GM21515 (cell line): Measurements from ENCODE around the gene CDK16.

Experiments
- ATAC-seq: cut with Tn5 transposase; IDR thresholded peaks from one replicate; pipeline ENCODE4 v1.9.1; 2021; ENCODE audit not compliant: unreplicated experiment

CDK16 gene

DNA sequence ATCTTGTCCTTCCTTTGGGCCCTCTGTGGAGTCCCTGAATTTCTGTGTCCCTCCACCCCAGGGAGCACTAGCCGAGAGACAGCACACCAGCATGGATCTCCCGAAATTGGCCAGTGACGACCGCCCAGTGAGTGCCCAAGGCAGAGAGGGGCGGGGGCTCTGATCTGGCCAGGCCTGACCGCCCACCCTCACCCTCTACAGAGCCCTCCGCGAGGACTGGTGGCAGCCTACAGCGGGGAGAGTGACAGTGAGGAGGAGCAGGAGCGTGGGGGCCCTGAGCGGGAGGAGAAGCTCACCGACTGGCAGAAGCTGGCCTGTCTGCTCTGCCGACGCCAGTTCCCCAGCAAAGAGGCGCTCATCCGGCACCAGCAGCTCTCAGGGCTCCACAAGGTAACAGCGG lies 33.2 kb upstream of the CDK16 start:
- no peak for ATAC-seq

- no peak for ATAC-seq
Observed at GRCh38 chrX:47186096-47186740, 32.3 kb upstream of the CDK16 start.

DNA sequence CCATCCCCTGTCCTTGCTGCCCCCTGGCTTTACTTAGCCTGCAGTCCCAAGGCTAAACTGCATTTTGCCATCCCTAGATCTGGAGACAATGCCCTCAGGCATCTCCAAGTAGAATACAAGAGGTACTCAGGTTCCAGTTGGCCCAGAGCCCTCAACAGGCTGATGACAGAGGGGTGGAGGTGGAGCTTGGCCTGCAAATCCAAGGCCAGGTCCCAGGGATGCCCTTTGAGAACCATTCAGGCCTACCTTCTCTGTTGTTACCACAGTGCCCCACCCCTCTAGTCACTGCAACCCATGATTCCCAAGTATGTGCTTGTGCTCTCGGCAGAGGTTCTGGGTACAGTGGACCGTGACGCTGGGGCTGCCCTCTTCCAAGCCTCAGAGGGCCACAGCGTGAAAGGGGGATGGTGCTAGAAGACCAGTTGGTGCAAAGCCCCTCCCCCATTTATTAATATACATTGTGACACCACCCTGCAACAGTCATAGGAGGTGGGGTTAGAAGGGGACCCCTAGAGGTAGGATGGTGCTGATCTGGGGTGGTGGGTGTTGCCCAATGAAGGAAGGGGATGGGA lies 31.3 kb upstream of the CDK16 start:
- ATAC-seq: no peak

DNA sequence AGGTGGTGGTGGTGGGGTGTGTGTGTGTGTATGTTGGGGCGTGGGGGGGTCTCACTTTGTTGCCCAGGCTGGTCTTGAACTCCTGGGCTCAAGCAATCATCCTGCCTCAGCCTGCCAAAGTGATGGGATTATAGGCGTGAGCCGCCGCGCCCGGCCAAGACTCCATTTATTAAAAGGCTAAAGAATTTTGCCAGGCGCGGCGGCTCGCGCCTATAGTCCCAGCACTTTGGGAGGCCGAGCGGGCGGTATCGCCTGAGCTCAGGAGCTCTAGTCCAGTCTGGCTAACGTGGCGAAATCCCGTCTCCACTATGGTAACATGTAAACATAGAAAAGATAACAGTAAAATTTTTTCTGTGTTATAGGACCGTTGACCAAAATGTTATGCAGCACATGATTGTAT lies 28.6 kb upstream of the CDK16 start:
- ATAC-seq: no peak

GRCh38 chrX:47190445-47191269 lies 27.8 kb upstream of the CDK16 start:
- ATAC-seq: peak; percentile 55

GRCh38 chrX:47191331-47191730 lies 27.1 kb upstream of the CDK16 start:
- ATAC-seq: peak; percentile 31

DNA sequence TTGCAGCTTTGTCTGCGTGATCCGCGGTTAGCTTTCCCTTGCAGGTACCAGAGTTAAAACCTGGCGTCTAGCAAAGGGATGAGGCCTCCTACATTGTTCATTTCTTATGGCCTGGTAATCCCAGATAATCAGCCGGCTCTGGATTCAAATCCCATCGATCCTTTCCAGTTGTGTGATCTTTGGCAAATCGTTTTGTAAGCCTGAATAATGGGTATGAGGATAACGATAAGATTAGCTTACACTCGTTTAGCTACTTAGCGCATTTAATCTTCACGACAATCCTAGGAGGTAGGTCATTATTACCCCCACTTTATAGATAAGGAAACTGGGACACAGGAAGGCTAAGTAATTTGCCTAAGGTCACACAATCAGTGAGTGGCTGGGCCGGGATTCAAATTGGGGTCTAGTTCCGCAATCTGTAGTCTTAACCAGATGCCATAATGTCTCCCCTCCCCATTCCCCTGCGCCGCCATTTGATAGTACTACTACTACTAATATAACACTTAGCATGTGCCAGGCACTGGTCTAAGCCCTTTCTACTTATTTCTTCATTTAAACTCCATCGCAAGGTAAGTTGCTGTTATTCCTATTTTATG lies 26.6 kb upstream of the CDK16 start:
- ATAC-seq: no peak

DNA sequence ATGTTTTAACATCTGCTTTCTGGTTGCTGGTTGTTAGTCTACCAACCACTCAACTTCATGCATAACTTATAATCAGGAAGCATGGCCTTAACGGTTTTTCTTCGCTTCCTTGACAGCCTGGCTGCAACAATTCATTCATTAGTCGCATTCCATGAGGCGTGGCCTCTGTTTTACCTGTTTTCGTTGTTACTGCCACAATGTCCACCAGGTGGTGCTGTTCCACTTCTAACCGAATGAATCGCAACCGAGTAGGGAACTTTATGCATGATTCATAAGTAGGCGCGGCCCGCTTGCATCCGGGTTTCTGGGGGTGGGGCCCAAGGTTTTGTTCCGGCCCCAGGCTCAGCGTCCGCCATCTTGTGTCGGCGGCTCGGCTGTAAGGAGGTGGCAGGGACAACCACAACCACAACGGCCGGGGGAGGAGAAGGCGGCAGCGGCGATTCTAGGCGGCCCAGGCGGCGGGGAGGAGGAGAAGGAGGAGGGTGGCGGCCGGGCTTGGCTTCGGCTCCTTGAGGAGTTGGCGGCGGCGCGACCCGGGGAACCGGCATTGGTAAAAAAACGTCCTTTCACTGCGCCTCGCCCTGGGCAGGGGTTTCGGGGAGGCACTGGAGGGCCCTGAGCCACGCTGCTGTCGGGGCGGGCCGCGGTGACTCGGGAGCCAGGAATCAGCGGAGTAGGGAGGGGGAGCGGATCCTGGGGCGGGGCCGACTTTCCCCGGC lies 24.8 kb upstream of the CDK16 start, which contains the start of gene UBA1:
Gene UBA1, plus strand, starts transcription at position 355 of the 719 bp plus-strand sequence. CDS start 4,974 bp downstream, outside the sequence.
- peak; percentile 51 for ATAC-seq

DNA sequence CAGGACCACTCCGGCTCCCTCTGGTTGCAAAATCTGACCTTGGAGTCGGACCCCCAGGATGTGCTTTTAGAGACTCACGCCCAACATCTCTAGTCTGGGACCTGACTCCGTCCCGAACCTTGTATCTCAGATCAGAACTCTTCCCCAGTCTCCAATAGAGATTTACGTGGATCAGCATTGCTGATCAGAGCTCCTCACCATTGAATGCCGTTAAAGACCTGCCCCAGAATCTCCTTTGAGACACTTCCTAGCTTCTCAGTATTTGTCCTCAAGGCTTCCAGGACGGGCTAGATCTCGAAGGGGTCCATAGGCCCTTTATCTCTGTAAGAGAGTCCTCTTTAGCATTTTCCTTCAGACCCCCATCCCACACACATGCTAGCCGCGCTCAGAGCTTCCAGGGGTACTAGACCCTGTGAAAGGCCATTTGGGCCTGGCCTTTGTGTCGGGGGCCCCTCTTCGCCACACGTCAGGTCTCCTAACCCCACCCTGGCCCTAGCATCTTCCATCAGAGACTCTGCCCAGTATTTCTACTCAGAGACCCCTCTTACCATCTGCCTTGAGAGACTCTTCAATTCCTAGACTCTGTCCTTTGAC lies 24.2 kb upstream of the CDK16 start:
- ATAC-seq: no peak

- no peak for ATAC-seq
Observed at GRCh38 chrX:47196098-47196497, 22.4 kb upstream of the CDK16 start.

DNA sequence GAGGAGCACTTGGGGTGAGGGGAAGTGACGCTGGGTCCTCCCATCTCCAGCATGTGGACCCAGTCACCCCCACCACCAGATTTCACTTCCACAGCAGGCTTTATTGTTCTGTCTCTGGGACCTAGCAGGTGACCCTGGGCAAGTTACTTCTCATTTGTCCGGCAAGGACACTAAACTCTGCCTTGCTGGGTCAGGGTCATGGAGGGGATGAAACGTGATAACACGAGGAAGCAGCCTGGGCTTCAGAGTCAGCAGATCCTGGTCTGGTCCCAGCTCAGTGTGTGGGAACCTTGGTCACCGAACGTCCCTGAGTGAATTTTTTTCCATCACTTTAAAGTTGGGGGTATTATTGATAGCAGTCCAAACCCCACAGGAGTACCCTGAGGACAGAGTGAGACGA lies 21.0 kb upstream of the CDK16 start:
- no peak for ATAC-seq

- no peak for ATAC-seq
Observed at GRCh38 chrX:47198026-47198686, 20.3 kb upstream of the CDK16 start.

DNA sequence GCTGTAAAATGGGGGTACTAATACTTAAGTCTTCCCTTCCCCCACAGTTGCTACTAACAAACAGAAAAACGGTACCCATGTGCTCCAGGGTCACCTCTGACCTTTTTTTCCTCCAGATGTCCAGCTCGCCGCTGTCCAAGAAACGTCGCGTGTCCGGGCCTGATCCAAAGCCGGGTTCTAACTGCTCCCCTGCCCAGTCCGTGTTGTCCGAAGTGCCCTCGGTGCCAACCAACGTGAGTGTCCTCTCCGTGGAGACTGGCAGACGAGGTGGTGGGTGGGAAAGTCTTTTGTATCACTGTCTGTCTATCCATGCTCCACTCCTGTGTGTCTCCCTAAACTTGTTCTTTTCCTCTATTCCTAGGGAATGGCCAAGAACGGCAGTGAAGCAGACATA lies 19.8 kb upstream of the CDK16 start:
- ATAC-seq: no peak

- no peak for ATAC-seq
Observed at GRCh38 chrX:47199286-47199685, 19.2 kb upstream of the CDK16 start.

DNA sequence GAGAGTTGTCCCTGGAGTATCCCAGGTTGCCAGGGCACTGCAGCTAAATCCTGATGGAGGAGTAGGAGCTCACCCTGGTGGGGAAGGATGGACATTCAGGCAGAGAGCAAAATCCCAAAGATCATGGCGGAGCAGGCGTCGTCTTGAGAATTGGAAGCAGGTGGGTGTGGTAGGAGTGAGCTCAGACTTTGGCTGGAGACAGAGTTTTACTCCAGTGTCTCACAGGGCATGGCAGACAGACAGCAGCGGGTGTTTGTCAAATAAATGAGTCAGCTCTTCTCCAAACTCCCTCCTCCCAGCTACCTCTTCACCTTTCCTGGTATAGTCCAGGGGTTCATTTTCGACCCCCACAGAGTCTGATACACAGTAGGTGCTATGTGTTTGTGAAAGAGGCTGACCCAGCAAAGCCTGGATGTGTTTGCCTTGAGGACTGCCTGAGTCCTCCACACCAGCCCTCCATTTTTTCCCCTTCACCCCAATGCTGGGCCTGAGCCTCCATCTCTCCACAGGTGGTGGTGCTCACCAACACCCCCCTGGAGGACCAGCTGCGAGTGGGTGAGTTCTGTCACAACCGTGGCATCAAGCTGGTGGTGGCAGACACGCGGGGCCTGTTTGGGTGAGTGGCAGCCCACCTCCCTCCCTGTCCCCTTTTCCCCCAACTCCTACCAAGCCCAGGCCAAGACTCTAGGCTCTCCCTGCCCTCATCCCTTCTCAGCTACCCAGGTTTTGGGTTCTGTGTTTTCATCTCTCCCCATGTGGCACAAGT lies 17.9 kb upstream of the CDK16 start:
- no peak for ATAC-seq

- ATAC-seq: no peak
Observed at GRCh38 chrX:47201345-47201944, 17.0 kb upstream of the CDK16 start.

DNA sequence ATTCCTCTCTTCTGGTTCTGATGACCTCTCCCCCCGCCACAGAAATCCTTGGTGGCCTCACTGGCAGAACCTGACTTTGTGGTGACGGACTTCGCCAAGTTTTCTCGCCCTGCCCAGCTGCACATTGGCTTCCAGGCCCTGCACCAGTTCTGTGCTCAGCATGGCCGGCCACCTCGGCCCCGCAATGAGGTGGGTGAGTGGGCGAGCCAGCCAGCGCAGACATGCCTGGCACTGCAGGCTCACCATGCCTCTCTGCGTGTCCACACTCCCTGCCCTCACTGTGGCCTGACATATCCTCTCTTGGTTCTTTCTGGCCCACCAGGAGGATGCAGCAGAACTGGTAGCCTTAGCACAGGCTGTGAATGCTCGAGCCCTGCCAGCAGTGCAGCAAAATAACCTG lies 16.2 kb upstream of the CDK16 start:
- ATAC-seq: no peak

DNA sequence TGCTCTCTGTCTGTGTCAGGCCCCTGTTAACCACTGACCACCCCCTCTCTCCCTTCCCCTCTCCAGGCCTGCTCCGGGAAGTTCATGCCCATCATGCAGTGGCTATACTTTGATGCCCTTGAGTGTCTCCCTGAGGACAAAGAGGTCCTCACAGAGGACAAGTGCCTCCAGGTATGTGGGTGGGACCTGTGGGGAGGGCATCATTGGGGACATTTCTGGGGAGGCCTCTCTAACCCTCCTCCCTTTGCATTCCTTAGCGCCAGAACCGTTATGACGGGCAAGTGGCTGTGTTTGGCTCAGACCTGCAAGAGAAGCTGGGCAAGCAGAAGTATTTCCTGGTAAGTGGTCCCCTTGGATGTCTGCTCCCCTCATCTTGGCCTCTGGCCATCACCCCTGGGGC lies 15.6 kb upstream of the CDK16 start:
- ATAC-seq: no peak

DNA sequence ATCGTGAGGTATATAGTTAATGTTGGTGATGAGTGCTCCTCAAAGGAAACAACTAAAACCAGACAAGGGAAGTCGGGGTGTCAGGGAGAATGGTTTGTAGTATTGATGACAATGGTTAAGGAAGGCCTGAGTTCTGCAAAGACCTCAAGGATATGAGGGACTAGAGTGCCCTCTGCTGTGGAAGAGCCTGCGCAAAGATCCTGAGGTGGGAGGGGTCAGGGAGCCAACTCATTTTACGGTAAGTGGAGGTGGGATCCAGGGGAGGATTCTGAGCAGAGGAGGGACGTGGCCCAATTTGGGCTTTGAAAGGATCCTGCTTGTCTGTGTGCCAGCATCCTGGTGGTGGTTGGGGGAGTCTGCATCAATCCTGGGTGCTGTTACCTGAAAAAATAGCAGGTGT lies 13.5 kb upstream of the CDK16 start:
- ATAC-seq: no peak
